ENCODE measurements around the gene ZBTB11. TPM values are rescaled to one million over a fixed set of nuclear protein-coding genes. Genes with fewer than 3 reads are reported as not detected.

Gene ZBTB11
- total and polyA plus RNA-seq, 2 experiments from 2014 or later: 7.7 to 22.4 TPM

DNA sequence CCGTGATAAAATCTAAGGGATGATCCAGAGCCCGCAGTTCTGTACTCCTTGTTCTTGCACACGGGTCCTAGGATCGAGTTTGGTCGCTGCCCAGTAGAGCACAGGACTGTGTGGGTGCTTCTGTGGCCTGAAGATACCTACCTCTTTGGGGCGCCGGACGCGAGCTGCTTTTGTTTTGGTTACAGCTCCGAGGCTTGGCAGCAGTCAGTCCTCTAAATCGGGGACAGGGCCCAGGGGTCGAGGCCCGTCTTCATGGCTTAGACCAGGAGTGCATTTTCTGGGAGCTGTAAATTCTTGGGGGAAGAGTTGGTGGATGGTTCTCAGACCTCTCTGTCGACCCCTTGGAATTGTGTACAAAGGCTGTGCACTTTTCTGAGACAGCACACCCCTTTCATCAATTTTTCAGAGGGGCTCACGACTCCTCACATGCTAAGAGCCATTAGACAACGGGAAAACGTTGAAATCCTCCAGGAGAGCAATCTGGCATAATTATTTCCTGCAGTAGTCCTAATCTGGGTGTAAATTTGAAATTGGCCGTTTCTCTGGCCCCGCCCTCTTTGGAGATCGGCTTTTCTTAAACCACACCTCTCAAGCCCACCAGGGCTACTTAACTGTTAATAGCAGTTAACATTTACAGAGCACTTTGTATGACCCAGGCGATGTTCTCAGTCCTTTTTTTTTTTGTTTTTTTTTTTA is 48.4 kb upstream of the ZBTB11 start:
- H3K79me2 ChIP-seq (replicated peaks; ENCODE audit: insufficient read depth): peaks cover 6% of the 10 kb centered on the region; the same call in 1 of the 2 replicates
- H2AFZ ChIP-seq: peak overlapping the region; percentile 69
- H3K4me3 ChIP-seq: peak overlapping the region; percentile 90
- no peak overlapping the region for H3K27ac ChIP-seq (ENCODE audit: low read depth)
- ATAC-seq (peak; percentile 28), DNase-seq (ENCODE audit: low spot score) (peak; percentile 58)
- Mint-ChIP-seq H3K4me1 (no peaks in the 10 kb centered on the region; the same call in 2 of the 3 replicates), H3K27me3 (ENCODE audit: insufficient read depth, low read depth, poor library complexity) (peaks cover 2% of the 10 kb centered on the region), H3K27ac (peak overlapping the region; percentile 4; the same call in 1 of the 2 replicates), H3K4me3 (peak overlapping the region; percentile 100), H3K9me3 (no peaks in the 10 kb centered on the region), H3K36me3 (ENCODE audit: low read depth) (peaks cover 18% of the 10 kb centered on the region; the same call in 2 of the 3 replicates)
- peak overlapping the region; percentile 75 for H3K4me2 ChIP-seq
- H4K20me1 ChIP-seq (replicated peaks; ENCODE audit: insufficient read depth): no peaks in the 10 kb centered on the region
- peaks cover 3% of the 10 kb centered on the region; the same call in 1 of the 2 replicates for H3K36me3 ChIP-seq (ENCODE audit: insufficient read depth)
- H3K27me3 ChIP-seq (ENCODE audit: insufficient read depth): no peaks in the 10 kb centered on the region
- peaks cover 6% of the 10 kb centered on the region; the same call in 1 of the 2 replicates for H3F3A ChIP-seq (replicated peaks; ENCODE audit: low read depth)
- TF ChIP-seq, protein P1, sequence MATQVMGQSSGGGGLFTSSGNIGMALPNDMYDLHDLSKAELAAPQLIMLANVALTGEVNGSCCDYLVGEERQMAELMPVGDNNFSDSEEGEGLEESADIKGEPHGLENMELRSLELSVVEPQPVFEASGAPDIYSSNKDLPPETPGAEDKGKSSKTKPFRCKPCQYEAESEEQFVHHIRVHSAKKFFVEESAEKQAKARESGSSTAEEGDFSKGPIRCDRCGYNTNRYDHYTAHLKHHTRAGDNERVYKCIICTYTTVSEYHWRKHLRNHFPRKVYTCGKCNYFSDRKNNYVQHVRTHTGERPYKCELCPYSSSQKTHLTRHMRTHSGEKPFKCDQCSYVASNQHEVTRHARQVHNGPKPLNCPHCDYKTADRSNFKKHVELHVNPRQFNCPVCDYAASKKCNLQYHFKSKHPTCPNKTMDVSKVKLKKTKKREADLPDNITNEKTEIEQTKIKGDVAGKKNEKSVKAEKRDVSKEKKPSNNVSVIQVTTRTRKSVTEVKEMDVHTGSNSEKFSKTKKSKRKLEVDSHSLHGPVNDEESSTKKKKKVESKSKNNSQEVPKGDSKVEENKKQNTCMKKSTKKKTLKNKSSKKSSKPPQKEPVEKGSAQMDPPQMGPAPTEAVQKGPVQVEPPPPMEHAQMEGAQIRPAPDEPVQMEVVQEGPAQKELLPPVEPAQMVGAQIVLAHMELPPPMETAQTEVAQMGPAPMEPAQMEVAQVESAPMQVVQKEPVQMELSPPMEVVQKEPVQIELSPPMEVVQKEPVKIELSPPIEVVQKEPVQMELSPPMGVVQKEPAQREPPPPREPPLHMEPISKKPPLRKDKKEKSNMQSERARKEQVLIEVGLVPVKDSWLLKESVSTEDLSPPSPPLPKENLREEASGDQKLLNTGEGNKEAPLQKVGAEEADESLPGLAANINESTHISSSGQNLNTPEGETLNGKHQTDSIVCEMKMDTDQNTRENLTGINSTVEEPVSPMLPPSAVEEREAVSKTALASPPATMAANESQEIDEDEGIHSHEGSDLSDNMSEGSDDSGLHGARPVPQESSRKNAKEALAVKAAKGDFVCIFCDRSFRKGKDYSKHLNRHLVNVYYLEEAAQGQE (IDR thresholded peaks at IDR 0.05; ENCODE audit: unreplicated experiment): no peak
- TF ChIP-seq, protein P2, sequence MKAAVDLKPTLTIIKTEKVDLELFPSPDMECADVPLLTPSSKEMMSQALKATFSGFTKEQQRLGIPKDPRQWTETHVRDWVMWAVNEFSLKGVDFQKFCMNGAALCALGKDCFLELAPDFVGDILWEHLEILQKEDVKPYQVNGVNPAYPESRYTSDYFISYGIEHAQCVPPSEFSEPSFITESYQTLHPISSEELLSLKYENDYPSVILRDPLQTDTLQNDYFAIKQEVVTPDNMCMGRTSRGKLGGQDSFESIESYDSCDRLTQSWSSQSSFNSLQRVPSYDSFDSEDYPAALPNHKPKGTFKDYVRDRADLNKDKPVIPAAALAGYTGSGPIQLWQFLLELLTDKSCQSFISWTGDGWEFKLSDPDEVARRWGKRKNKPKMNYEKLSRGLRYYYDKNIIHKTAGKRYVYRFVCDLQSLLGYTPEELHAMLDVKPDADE (IDR thresholded peaks at IDR 0.05): no peak
- TF ChIP-seq STAT1 (IDR thresholded peaks at IDR 0.05; ENCODE audit: unreplicated experiment) (no peak), NANOG (IDR thresholded peaks at IDR 0.05; ENCODE audit: borderline replicate concordance) (no peak), EZH2phosphoT487 (IDR thresholded peaks at IDR 0.05; ENCODE audit: unreplicated experiment) (no peak), JUNB (IDR thresholded peaks at IDR 0.05; ENCODE audit: unreplicated experiment) (no peak), EZH2 (IDR thresholded peaks at IDR 0.05; ENCODE audit: low read depth, unreplicated experiment) (no peak)
- TF ChIP-seq, protein P3, sequence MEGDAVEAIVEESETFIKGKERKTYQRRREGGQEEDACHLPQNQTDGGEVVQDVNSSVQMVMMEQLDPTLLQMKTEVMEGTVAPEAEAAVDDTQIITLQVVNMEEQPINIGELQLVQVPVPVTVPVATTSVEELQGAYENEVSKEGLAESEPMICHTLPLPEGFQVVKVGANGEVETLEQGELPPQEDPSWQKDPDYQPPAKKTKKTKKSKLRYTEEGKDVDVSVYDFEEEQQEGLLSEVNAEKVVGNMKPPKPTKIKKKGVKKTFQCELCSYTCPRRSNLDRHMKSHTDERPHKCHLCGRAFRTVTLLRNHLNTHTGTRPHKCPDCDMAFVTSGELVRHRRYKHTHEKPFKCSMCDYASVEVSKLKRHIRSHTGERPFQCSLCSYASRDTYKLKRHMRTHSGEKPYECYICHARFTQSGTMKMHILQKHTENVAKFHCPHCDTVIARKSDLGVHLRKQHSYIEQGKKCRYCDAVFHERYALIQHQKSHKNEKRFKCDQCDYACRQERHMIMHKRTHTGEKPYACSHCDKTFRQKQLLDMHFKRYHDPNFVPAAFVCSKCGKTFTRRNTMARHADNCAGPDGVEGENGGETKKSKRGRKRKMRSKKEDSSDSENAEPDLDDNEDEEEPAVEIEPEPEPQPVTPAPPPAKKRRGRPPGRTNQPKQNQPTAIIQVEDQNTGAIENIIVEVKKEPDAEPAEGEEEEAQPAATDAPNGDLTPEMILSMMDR (conservative IDR thresholded peaks at IDR 0.05; ENCODE audit: low read depth in 2 of 2): no peak
- TF ChIP-seq, protein P4, sequence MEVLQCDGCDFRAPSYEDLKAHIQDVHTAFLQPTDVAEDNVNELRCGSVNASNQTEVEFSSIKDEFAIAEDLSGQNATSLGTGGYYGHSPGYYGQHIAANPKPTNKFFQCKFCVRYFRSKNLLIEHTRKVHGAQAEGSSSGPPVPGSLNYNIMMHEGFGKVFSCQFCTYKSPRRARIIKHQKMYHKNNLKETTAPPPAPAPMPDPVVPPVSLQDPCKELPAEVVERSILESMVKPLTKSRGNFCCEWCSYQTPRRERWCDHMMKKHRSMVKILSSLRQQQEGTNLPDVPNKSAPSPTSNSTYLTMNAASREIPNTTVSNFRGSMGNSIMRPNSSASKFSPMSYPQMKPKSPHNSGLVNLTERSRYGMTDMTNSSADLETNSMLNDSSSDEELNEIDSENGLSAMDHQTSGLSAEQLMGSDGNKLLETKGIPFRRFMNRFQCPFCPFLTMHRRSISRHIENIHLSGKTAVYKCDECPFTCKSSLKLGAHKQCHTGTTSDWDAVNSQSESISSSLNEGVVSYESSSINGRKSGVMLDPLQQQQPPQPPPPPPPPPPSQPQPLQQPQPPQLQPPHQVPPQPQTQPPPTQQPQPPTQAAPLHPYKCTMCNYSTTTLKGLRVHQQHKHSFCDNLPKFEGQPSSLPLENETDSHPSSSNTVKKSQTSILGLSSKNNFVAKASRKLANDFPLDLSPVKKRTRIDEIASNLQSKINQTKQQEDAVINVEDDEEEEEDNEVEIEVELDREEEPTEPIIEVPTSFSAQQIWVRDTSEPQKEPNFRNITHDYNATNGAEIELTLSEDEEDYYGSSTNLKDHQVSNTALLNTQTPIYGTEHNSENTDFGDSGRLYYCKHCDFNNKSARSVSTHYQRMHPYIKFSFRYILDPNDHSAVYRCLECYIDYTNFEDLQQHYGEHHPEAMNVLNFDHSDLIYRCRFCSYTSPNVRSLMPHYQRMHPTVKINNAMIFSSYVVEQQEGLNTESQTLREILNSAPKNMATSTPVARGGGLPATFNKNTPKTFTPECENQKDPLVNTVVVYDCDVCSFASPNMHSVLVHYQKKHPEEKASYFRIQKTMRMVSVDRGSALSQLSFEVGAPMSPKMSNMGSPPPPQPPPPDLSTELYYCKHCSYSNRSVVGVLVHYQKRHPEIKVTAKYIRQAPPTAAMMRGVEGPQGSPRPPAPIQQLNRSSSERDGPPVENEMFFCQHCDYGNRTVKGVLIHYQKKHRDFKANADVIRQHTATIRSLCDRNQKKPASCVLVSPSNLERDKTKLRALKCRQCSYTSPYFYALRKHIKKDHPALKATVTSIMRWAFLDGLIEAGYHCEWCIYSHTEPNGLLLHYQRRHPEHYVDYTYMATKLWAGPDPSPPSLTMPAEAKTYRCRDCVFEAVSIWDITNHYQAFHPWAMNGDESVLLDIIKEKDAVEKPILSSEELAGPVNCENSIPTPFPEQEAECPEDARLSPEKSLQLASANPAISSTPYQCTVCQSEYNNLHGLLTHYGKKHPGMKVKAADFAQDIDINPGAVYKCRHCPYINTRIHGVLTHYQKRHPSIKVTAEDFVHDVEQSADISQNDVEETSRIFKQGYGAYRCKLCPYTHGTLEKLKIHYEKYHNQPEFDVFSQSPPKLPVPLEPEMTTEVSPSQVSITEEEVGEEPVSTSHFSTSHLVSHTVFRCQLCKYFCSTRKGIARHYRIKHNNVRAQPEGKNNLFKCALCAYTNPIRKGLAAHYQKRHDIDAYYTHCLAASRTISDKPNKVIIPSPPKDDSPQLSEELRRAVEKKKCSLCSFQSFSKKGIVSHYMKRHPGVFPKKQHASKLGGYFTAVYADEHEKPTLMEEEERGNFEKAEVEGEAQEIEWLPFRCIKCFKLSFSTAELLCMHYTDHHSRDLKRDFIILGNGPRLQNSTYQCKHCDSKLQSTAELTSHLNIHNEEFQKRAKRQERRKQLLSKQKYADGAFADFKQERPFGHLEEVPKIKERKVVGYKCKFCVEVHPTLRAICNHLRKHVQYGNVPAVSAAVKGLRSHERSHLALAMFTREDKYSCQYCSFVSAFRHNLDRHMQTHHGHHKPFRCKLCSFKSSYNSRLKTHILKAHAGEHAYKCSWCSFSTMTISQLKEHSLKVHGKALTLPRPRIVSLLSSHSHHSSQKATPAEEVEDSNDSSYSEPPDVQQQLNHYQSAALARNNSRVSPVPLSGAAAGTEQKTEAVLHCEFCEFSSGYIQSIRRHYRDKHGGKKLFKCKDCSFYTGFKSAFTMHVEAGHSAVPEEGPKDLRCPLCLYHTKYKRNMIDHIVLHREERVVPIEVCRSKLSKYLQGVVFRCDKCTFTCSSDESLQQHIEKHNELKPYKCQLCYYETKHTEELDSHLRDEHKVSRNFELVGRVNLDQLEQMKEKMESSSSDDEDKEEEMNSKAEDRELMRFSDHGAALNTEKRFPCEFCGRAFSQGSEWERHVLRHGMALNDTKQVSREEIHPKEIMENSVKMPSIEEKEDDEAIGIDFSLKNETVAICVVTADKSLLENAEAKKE (CRISPR knock-in tag; IDR thresholded peaks at IDR 0.05): no peak
- H3K9me2 ChIP-seq (ENCODE audit: insufficient read depth): no peaks in the 10 kb centered on the region
- no peaks in the 10 kb centered on the region for H3K4me1 ChIP-seq (ENCODE audit: insufficient read depth)

Measured in GM23338 (cell line).